Psoas muscle (tissue), 8 donors: ENCODE measurements around the gene FAM53B. TPM values are rescaled to one million over a fixed set of nuclear protein-coding genes. Genes with fewer than 3 reads are reported as not detected.

Experiments used
- ATAC-seq, 4 donors: fragments of 200-7000 bp; cut with Tn5 transposase; one replicate each; pipeline ENCODE4 v1.9.1; 2020; ENCODE audit warnings: moderate library complexity in 3 of 4, mild to moderate bottlenecking in 2 of 4
- DNase-seq, 2 donors: peaks; one replicate each; pipeline ENCODE4 v3.0.0-alpha.2; 2020
- H3K27ac ChIP-seq: fragments of 200-600 bp; one replicate; pipeline ENCODE4 v1.8.0; 2022
- H3K27me3 ChIP-seq, 3 donors: fragments of 200-600 bp in 1 of 3; one replicate each; pipeline versions ENCODE4 v1.6.1 to v1.8.0; 2013 to 2022; ENCODE audit warnings: low read length in 2 of 3, mild to moderate bottlenecking in 2 of 3, moderate library complexity in 1 of 3; ENCODE audit not compliant: insufficient read depth in 3 of 3
- H3K36me3 ChIP-seq, 2 donors: fragments of 200-600 bp in 1 of 2; one replicate each; pipeline versions ENCODE4 v1.6.1 to v1.8.0; 2013 to 2022; ENCODE audit warnings: low read depth in 1 of 2, mild to moderate bottlenecking in 1 of 2, moderate library complexity in 1 of 2; ENCODE audit not compliant: insufficient read depth in 1 of 2
- H3K4me1 ChIP-seq: fragments of 200-600 bp; one replicate; pipeline ENCODE4 v1.8.0; 2022
- H3K4me3 ChIP-seq: fragments of 200-600 bp; one replicate; pipeline ENCODE4 v1.8.0; 2022; ENCODE audit warnings: mild to moderate bottlenecking
- H3K9me3 ChIP-seq: fragments of 200-600 bp; one replicate; pipeline ENCODE4 v1.8.0; 2022
- WGBS, 3 donors: extraction: QIAGEN DNeasy Blood & Tissue Kit; methylation state at CpG; one replicate each; pipeline versions ENCODE4 v1.1.6 to v1.1.7; 2013; 5-methylcytosine and 5-hydroxymethylcytosine counted together
- intact Hi-C, 2 donors: fragments of 100-400 bp; cut with DNase I; formaldehyde crosslinking; loops; one replicate each; pipeline versions ENCODE4 v1.11.0 to v1.14.2; 2022
- polyA plus RNA-seq, 3 donors: library from polyadenylated mRNA; stranded (reverse); fragments of 200-250 nt; gene quantifications; one replicate each; pipeline ENCODE4 v1.2.3, GENCODE V29; 2013
- total RNA-seq, 4 donors: library from RNA; stranded (reverse); fragmentation: NEBNext Ultra II Directional in 2 of 4; extraction: Animal tissue kit (Norgen Biotek cat#: 25700) in 2 of 4; gene quantifications; one replicate each; pipeline versions ENCODE4 v1.2.1 to v1.2.4, GENCODE V29; 2021 to 2023
- TF ChIP-seq, protein P1 (sequence below): fragments of 200-600 bp; IDR thresholded peaks from one replicate; pipeline ENCODE4 v1.8.0; 2022; ENCODE audit warnings: antibody characterized with exemption
- donor health status: healthy with polysubstance abuse.
- donor health status: DM: no; HTN: no; CAD: no; lungs with moderate emphysema.
- donor health status: Bipolar disorder and iron deficiency.
- donor health status: healthy.
- donor health status: DM: yes; HTN: yes; CAD: no.
- donor health status: DM: no; HTN: no; CAD: no.
- donor health status: DM: no; HTN: no; CAD: no.
- donor health status: DM: yes; HTN: yes; CAD: no.

The FAM53B gene
- total and polyA plus RNA-seq, 7 donors: 31.0 to 178 (median 49.5) TPM

- H3K4me1 ChIP-seq: peaks cover 96% of the 10 kb centered on the region
- ATAC-seq: no peak
- no peaks in the 10 kb centered on the region for H3K27me3 ChIP-seq
- TF ChIP-seq, protein P1, sequence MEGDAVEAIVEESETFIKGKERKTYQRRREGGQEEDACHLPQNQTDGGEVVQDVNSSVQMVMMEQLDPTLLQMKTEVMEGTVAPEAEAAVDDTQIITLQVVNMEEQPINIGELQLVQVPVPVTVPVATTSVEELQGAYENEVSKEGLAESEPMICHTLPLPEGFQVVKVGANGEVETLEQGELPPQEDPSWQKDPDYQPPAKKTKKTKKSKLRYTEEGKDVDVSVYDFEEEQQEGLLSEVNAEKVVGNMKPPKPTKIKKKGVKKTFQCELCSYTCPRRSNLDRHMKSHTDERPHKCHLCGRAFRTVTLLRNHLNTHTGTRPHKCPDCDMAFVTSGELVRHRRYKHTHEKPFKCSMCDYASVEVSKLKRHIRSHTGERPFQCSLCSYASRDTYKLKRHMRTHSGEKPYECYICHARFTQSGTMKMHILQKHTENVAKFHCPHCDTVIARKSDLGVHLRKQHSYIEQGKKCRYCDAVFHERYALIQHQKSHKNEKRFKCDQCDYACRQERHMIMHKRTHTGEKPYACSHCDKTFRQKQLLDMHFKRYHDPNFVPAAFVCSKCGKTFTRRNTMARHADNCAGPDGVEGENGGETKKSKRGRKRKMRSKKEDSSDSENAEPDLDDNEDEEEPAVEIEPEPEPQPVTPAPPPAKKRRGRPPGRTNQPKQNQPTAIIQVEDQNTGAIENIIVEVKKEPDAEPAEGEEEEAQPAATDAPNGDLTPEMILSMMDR: no peak
- no peak for DNase-seq
- WGBS, 3 donors: 61 to 66% (median 63%) methylated on average over 9 of the region's 9 CpGs
- intact Hi-C loops: no loop called here
- peak overlapping the region; percentile 92 for H3K27ac ChIP-seq
- no peaks in the 10 kb centered on the region for H3K9me3 ChIP-seq
- H3K4me3 ChIP-seq: no peak overlapping the region
- no peaks in the 10 kb centered on the region for H3K36me3 ChIP-seq
These were observed 37.6 kb downstream of the FAM53B start for GRCh38 chr10:124706462-124707143.

DNA sequence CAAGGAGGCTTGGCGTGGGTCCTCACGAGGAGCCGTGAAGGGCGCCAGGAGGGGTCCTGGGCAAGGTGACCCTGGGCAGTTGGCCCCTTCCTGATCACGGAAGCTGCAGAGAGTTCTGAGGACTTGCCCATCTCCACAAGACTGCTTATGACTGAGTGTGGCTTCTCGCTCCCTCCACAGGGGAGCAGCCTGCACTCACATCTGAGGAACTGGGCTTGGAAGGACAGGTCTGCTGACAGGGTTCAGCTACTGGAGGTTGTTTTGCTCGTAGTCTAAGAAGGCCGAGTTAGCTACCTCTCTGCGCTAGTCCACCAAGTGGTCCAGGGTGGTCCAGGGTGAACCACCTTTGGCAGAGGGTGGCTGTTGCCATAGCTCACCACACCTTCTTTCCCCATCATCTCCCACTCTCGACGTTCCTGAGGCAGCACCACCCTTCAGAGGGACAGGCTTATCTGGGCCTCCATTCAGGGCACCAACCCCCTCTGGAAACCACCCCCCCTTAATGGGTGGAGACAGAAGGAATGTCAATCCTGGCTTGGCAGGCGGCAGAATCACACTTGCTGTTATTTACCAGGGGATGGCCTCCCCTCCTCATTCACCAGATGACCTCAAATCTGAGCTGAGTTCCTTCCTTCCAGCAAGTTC, 38.2 kb downstream of the FAM53B start:
- intact Hi-C loops: loop anchor here in 1 of 2 donors (2.0 kb wide), 1 partner anchor 35 kb away; no protein-coding TSS in a partner anchor
- 62 to 65% (median 65%) methylated on average over 12 of the region's 12 CpGs for WGBS, 3 donors
- H3K36me3 ChIP-seq: no peaks in the 10 kb centered on the region
- TF ChIP-seq, protein P1: peak; percentile 33
- H3K4me1 ChIP-seq: peaks cover 100% of the 10 kb centered on the region
- no peak overlapping the region for H3K4me3 ChIP-seq
- no peaks in the 10 kb centered on the region for H3K9me3 ChIP-seq
- ATAC-seq (peak in 1 of 4 donors; percentile 20), DNase-seq (peak in 1 of 2 donors; percentile 59)
- H3K27me3 ChIP-seq: no peaks in the 10 kb centered on the region
- peak overlapping the region; percentile 92 for H3K27ac ChIP-seq

DNA sequence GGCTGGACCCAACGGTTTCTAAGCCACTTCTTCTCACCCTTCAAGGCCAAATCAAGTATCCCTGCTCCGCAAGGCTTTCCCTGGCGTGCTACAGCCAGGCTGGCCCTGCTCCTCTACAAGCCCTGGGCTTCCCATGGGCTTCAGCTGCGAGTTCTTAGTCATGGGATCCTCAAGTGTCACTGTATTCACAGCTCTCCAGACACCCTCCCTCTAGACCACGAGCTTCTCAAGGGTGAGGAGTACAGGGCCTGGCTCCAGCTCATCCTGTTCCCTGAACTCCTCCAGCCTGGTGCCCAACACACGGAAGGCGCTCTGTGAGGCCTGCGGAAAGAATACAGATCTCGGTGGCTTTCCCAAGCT, 38.8 kb downstream of the FAM53B start:
- ATAC-seq: peak; percentile 12 to 50 (median 39)
- H3K9me3 ChIP-seq: no peaks in the 10 kb centered on the region
- H3K27me3 ChIP-seq: no peaks in the 10 kb centered on the region
- no peaks in the 10 kb centered on the region for H3K36me3 ChIP-seq
- TF ChIP-seq, protein P1: no peak
- H3K4me1 ChIP-seq: peaks cover 100% of the 10 kb centered on the region
- peak overlapping the region; percentile 92 for H3K27ac ChIP-seq
- WGBS, 3 donors: 46 to 68% (median 48%) methylated on average over 9 of the region's 9 CpGs
- no peak overlapping the region for H3K4me3 ChIP-seq
- DNase-seq: peak in 1 of 2 donors; percentile 79
- intact Hi-C loops: loop anchor here in 1 of 2 donors (2.0 kb wide), 1 partner anchor 35 kb away; no protein-coding TSS in a partner anchor

DNA sequence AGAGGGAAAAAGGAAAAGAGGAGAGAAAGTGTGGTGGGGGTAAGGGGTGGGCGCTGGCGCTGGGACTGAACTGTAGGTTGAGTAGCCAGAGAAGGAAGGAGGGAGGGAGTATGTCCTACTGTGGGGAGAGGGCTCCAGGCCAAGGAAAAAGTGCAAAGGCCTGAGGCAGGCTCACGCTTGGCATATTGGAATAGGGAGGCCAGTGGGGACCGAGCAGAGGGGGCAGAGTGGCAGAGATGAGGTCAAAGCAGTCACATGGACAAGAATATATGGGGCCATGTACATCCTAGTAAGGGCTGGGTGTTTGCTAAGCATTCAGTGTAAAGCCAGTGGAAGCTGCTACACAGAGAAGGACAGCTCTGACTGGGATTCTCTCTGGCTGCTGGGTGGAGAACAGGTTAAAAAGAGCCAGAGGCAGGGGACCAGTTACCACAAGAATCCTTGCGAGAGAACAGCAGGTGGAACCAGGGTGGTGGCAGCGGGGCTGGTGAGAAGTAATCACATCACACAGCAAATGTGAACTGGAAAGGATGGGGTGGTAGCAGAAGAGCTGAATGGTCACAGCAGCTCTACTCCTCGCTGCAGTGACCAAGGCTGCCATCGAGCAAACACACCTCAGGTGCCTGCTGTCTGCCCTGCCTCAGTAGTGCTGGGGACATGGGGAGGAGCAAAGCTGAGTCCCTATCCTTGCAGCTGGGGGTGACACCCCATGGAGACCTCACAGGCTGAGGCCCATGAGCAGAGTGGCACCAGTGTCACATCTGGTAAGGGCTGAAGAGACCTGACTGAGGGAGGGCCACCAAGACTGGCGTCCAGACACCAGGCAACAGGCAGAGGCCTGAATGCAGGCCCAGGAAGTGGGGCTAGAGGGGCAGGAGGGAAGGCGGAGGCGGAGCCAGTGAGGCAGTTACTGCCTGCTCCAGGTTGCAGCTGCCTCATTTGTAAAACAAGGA, 39.5 kb downstream of the FAM53B start:
- TF ChIP-seq, protein P1: no peak
- ATAC-seq (peak in 1 of 4 donors; percentile 0), DNase-seq (peak in 1 of 2 donors; percentile 47)
- WGBS, 3 donors: 47 to 71% (median 57%) methylated on average over 10 to 11 of the region's 11 CpGs
- no peaks in the 10 kb centered on the region for H3K36me3 ChIP-seq
- H3K27ac ChIP-seq: peak overlapping the region; percentile 92
- intact Hi-C loops: loop anchor here (2.0 to 5.0 kb wide), 2 partner anchors 33 to 36 kb away; no protein-coding TSS in a partner anchor
- no peaks in the 10 kb centered on the region for H3K9me3 ChIP-seq
- H3K4me3 ChIP-seq: no peak overlapping the region
- peaks cover 100% of the 10 kb centered on the region for H3K4me1 ChIP-seq
- H3K27me3 ChIP-seq: no peaks in the 10 kb centered on the region
